WTC11 (cell line): ENCODE results near the gene NAT8L. TPM values are rescaled to one million over a fixed set of nuclear protein-coding genes. Genes with fewer than 3 reads are reported as not detected.

Experiments
- ATAC-seq: fragments of 200-7000 bp; cut with Tn5 transposase; 2 replicates; pipeline ENCODE4 v1.10.0; 2021; ENCODE audit warnings: mild to moderate bottlenecking, moderate library complexity
- CTCF ChIA-PET: fragments of 300-600 bp; sonication (Branson Sonifier 250); formaldehyde crosslinking; loops from one replicate; lab custom pipeline; 2021; ENCODE audit warnings: antibody characterized with exemption; lab: Charles Lee
- POLR2A ChIA-PET: fragments of 350-600 bp; sonication (Branson Sonifier 250); formaldehyde crosslinking; loops from one replicate; lab custom pipeline; 2021; ENCODE audit warnings: antibody characterized with exemption; lab: Charles Lee
- DNase-seq: peaks from one replicate; pipeline ENCODE4 v3.0.0; 2021; ENCODE audit warnings: low spot score
- H3K27ac Mint-ChIP-seq: 2 replicates; pipeline ENCODE4 v1.8.0; 2021; ENCODE audit warnings: mixed read lengths
- H3K27me3 Mint-ChIP-seq: 2 replicates; pipeline ENCODE4 v1.8.0; 2021; ENCODE audit warnings: low read depth, mild to moderate bottlenecking, moderate library complexity, mixed read lengths
- H3K36me3 Mint-ChIP-seq: 2 replicates; pipeline ENCODE4 v1.8.0; 2021; ENCODE audit warnings: mixed read lengths
- H3K4me1 Mint-ChIP-seq: 2 replicates; pipeline ENCODE4 v1.8.0; 2022; ENCODE audit warnings: mixed read lengths
- H3K4me3 Mint-ChIP-seq: 2 replicates; pipeline ENCODE4 v1.8.0; 2021; ENCODE audit warnings: mild to moderate bottlenecking, moderate library complexity, mixed read lengths
- H3K9me3 Mint-ChIP-seq: 2 replicates; pipeline ENCODE4 v1.8.0; 2021; ENCODE audit warnings: mixed read lengths
- ELF4 ChIP-seq: sonication (generic); formaldehyde crosslinking; IDR thresholded peaks from 2 replicates; pipeline ENCODE4 v1.8.1; 2022; ENCODE audit warnings: low read depth, mild to moderate bottlenecking, moderate library complexity, missing genetic modification reagents
- ESRRA ChIP-seq: sonication (generic); formaldehyde crosslinking; IDR thresholded peaks from 2 replicates; pipeline ENCODE4 v1.8.1; 2022; ENCODE audit warnings: mild to moderate bottlenecking, missing genetic modification reagents, borderline replicate concordance
- FOXP1 ChIP-seq: sonication (generic); formaldehyde crosslinking; IDR thresholded peaks from 2 replicates; pipeline ENCODE4 v1.8.0; 2022; ENCODE audit warnings: missing genetic modification reagents, mild to moderate bottlenecking, moderate library complexity, borderline replicate concordance
- GRHL2 ChIP-seq: fragments of 250-450 bp; sonication (Bioruptor Pico); IDR thresholded peaks from 2 replicates; pipeline ENCODE4 v1.8.0; 2022; ENCODE audit warnings: mild to moderate bottlenecking, moderate library complexity; ENCODE audit not compliant: insufficient replicate concordance, severe bottlenecking
- HMGA2 ChIP-seq: fragments of 250-450 bp; sonication (Bioruptor Pico); IDR thresholded peaks from 2 replicates; pipeline ENCODE4 v1.4.0; 2021; ENCODE audit warnings: mild to moderate bottlenecking, moderate library complexity
- OVOL2 ChIP-seq: fragments of 250-450 bp; sonication (Bioruptor Pico); IDR thresholded peaks from 2 replicates; pipeline ENCODE4 v1.9.0; 2021; ENCODE audit warnings: mild to moderate bottlenecking, borderline replicate concordance
- RORB ChIP-seq: fragments of 250-450 bp; sonication (Bioruptor Pico); IDR thresholded peaks from 2 replicates; pipeline ENCODE4 v1.9.0; 2021; ENCODE audit warnings: mild to moderate bottlenecking
- SMAD3 ChIP-seq: sonication (generic); formaldehyde crosslinking; IDR thresholded peaks from 2 replicates; pipeline ENCODE4 v1.8.0; 2022; ENCODE audit warnings: missing genetic modification reagents, mild to moderate bottlenecking, borderline replicate concordance
- TEAD1 ChIP-seq: sonication (generic); formaldehyde crosslinking; IDR thresholded peaks from 2 replicates; pipeline ENCODE4 v1.8.0; 2022; ENCODE audit warnings: mild to moderate bottlenecking, missing genetic modification reagents
- TEAD4 ChIP-seq: sonication (generic); formaldehyde crosslinking; IDR thresholded peaks from 2 replicates; pipeline ENCODE4 v1.8.0; 2022; ENCODE audit warnings: mild to moderate bottlenecking, missing genetic modification reagents
- ZBTB21 ChIP-seq: sonication (generic); formaldehyde crosslinking; IDR thresholded peaks from 2 replicates; pipeline ENCODE4 v1.8.1; 2023; ENCODE audit warnings: mild to moderate bottlenecking, missing genetic modification reagents, borderline replicate concordance
- ZNF425 ChIP-seq: fragments of 250-450 bp; sonication (Bioruptor Pico); conservative IDR thresholded peaks from 2 replicates; pipeline ENCODE4 v1.9.0; 2021; ENCODE audit warnings: mild to moderate bottlenecking
- ZNF671 ChIP-seq: fragments of 250-450 bp; sonication (Bioruptor Pico); IDR thresholded peaks from 2 replicates; pipeline ENCODE4 v1.8.0; 2021; ENCODE audit warnings: mild to moderate bottlenecking
- total RNA-seq: library from RNA; stranded (reverse); gene quantifications from 3 replicates; pipeline ENCODE4 v1.2.3, GENCODE V29; 2021
- TF ChIP-seq, protein P1 (sequence below): sonication (generic); formaldehyde crosslinking; IDR thresholded peaks from 2 replicates; pipeline ENCODE4 v1.8.1; 2022; ENCODE audit warnings: mild to moderate bottlenecking, moderate library complexity, missing genetic modification reagents
- TF ChIP-seq, protein P2 (sequence below): sonication (generic); formaldehyde crosslinking; conservative IDR thresholded peaks from 2 replicates; pipeline ENCODE4 v1.8.1; 2023; ENCODE audit warnings: mild to moderate bottlenecking, low read depth, missing genetic modification reagents, moderate library complexity
- TF ChIP-seq, protein P3 (sequence below): sonication (generic); formaldehyde crosslinking; IDR thresholded peaks from 2 replicates; pipeline ENCODE4 v1.8.1; 2022; ENCODE audit warnings: low read depth, mild to moderate bottlenecking, moderate library complexity, missing genetic modification reagents, borderline replicate concordance
- TF ChIP-seq, protein P4 (sequence below): fragments of 250-450 bp; sonication (Bioruptor Pico); IDR thresholded peaks from 2 replicates; pipeline ENCODE4 v1.8.0; 2021; ENCODE audit warnings: mild to moderate bottlenecking

NAT8L gene
- total RNA-seq, 1 experiment from 2014 or later: 20.0 TPM

DNA sequence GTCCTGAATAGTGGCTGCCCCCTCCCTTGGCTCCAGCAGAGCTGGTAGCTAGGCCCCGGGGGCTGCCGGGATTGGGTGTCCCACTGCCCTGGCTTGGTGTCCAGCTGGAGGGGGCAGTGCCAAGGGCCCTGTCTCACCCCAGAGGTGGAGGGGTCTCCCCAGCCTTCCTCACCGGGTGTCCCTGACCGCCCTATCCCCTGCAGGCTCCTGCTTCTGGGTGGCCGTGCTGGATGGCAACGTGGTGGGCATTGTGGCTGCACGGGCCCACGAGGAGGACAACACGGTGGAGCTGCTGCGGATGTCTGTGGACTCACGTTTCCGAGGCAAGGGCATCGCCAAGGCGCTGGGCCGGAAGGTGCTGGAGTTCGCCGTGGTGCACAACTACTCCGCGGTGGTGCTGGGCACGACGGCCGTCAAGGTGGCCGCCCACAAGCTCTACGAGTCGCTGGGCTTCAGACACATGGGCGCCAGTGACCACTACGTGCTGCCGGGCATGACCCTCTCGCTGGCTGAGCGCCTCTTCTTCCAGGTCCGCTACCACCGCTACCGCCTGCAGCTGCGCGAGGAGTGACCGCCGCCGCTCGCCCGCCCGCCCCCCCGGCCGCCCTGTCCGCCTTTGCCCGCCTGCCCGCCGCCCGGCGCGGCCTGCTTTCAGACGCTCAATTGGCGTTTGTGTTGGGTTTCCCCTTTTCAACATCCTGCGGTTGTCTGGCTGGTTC lies 4.6 kb downstream of the NAT8L start:
- Mint-ChIP-seq H3K27me3 (peaks cover 18% of the 10 kb centered on the region), H3K36me3 (no peaks in the 10 kb centered on the region), H3K4me3 (no peak overlapping the region), H3K4me1 (peaks cover 7% of the 10 kb centered on the region), H3K9me3 (no peaks in the 10 kb centered on the region), H3K27ac (no peak overlapping the region)
- ATAC-seq: no peak
- POLR2A ChIA-PET: no interaction called here
- DNase-seq: no peak
- CTCF ChIA-PET: no interaction called here
- TF ChIP-seq, protein P1, sequence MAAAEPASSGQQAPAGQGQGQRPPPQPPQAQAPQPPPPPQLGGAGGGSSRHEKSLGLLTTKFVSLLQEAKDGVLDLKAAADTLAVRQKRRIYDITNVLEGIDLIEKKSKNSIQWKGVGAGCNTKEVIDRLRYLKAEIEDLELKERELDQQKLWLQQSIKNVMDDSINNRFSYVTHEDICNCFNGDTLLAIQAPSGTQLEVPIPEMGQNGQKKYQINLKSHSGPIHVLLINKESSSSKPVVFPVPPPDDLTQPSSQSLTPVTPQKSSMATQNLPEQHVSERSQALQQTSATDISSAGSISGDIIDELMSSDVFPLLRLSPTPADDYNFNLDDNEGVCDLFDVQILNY (CRISPR knock-in tag): no peak
- TF ChIP-seq GRHL2 (CRISPR knock-in tag) (no peak), SMAD3 (CRISPR knock-in tag) (no peak), ZNF425 (CRISPR knock-in tag) (no peak), ZNF671 (CRISPR knock-in tag) (no peak), TEAD1 (CRISPR knock-in tag) (no peak), RORB (CRISPR knock-in tag) (no peak), FOXP1 (no peak)
- TF ChIP-seq, protein P2, sequence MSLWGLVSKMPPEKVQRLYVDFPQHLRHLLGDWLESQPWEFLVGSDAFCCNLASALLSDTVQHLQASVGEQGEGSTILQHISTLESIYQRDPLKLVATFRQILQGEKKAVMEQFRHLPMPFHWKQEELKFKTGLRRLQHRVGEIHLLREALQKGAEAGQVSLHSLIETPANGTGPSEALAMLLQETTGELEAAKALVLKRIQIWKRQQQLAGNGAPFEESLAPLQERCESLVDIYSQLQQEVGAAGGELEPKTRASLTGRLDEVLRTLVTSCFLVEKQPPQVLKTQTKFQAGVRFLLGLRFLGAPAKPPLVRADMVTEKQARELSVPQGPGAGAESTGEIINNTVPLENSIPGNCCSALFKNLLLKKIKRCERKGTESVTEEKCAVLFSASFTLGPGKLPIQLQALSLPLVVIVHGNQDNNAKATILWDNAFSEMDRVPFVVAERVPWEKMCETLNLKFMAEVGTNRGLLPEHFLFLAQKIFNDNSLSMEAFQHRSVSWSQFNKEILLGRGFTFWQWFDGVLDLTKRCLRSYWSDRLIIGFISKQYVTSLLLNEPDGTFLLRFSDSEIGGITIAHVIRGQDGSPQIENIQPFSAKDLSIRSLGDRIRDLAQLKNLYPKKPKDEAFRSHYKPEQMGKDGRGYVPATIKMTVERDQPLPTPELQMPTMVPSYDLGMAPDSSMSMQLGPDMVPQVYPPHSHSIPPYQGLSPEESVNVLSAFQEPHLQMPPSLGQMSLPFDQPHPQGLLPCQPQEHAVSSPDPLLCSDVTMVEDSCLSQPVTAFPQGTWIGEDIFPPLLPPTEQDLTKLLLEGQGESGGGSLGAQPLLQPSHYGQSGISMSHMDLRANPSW: no peak
- TF ChIP-seq, protein P3, sequence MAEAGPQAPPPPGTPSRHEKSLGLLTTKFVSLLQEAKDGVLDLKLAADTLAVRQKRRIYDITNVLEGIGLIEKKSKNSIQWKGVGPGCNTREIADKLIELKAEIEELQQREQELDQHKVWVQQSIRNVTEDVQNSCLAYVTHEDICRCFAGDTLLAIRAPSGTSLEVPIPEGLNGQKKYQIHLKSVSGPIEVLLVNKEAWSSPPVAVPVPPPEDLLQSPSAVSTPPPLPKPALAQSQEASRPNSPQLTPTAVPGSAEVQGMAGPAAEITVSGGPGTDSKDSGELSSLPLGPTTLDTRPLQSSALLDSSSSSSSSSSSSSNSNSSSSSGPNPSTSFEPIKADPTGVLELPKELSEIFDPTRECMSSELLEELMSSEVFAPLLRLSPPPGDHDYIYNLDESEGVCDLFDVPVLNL (CRISPR knock-in tag): no peak

DNA sequence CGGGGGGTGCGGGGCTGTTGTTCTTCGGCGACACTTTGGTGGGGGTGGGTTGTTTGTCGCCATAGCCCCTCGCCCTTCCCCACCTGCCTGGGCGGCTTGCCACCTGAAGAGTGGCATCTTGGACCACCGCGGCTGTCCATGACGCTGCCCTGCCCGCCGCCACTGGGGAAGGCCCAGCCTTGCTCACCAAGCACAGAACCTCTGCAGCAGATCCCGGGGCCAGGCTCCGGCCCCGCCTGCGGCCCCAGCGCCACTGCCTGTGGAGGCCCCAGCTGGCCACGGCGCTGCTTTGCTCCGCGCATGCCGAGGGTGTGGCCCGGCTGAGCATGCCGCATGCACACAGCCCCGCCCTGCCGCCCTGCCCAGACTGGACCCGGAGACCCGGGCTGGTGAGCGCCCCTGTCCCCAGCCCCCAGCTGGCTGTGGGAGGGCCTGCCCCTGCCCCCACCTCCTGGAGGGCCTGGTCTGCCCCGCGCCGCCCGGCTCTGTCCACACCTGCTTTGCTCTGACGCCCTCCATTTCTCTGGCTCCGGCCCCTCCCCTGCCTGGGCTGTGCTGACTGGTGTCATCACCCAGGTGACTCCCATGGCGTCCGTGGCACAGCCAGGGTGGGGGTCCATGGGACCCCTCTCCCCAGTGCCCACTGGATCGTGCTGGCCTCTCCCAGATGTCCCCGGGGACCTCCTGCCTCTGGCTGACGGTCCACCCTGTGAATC lies 5.3 kb downstream of the NAT8L start:
- no peak overlapping the region for H3K4me3 Mint-ChIP-seq
- no peak overlapping the region for H3K27ac Mint-ChIP-seq
- H3K9me3 Mint-ChIP-seq: no peaks in the 10 kb centered on the region

More for the DNA sequence above, 5.3 kb downstream of the NAT8L start:
- no peaks in the 10 kb centered on the region for H3K36me3 Mint-ChIP-seq
- ATAC-seq (no peak), DNase-seq (peak; percentile 16)
- POLR2A ChIA-PET: no interaction called here
- CTCF ChIA-PET: no interaction called here
- peaks cover 18% of the 10 kb centered on the region for H3K27me3 Mint-ChIP-seq
- no peak for TF ChIP-seq ELF4 (CRISPR knock-in tag)
- TF ChIP-seq ESRRA (CRISPR knock-in tag): no peak
- no peak for TF ChIP-seq HMGA2 (CRISPR knock-in tag)
- TF ChIP-seq, protein P4, sequence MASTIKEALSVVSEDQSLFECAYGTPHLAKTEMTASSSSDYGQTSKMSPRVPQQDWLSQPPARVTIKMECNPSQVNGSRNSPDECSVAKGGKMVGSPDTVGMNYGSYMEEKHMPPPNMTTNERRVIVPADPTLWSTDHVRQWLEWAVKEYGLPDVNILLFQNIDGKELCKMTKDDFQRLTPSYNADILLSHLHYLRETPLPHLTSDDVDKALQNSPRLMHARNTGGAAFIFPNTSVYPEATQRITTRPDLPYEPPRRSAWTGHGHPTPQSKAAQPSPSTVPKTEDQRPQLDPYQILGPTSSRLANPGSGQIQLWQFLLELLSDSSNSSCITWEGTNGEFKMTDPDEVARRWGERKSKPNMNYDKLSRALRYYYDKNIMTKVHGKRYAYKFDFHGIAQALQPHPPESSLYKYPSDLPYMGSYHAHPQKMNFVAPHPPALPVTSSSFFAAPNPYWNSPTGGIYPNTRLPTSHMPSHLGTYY (CRISPR knock-in tag): no peak
- no peak for TF ChIP-seq TEAD4 (CRISPR knock-in tag)
- TF ChIP-seq ZBTB21 (CRISPR knock-in tag): no peak
- TF ChIP-seq OVOL2 (CRISPR knock-in tag): no peak
- H3K4me1 Mint-ChIP-seq: peaks cover 7% of the 10 kb centered on the region
